ENCODE data around the gene MOSPD3.

- TF ChIP-seq FOXM1 (IDR thresholded peaks at IDR 0.05; ENCODE audit: borderline replicate concordance) = no peak
- no peak for TF ChIP-seq NFRKB (IDR thresholded peaks at IDR 0.05)
- no peak for TF ChIP-seq ZNF384 (IDR thresholded peaks at IDR 0.05)
- TF ChIP-seq BHLHE40 (IDR thresholded peaks at IDR 0.05; ENCODE audit: borderline replicate concordance) = no peak
- no peak for TF ChIP-seq FOXA1 (IDR thresholded peaks at IDR 0.05)
- no peak for TF ChIP-seq FOXK2 (IDR thresholded peaks at IDR 0.05)
- TF ChIP-seq ARNT (IDR thresholded peaks at IDR 0.05) = no peak
- no peak for TF ChIP-seq TARDBP (IDR thresholded peaks at IDR 0.05)
- TF ChIP-seq SUZ12 (IDR thresholded peaks at IDR 0.05) = no peak
- TF ChIP-seq LEF1 (IDR thresholded peaks at IDR 0.05; ENCODE audit: borderline replicate concordance) = no peak
- no peak for TF ChIP-seq L3MBTL2 (conservative IDR thresholded peaks at IDR 0.05)
- TF ChIP-seq PKNOX1 (IDR thresholded peaks at IDR 0.05) = no peak
Measured at GRCh38 chr7:100598425-100598824, 13.9 kb upstream of the MOSPD3 start.

Data from HEK293T (cell line).